Stimulated activated CD8-positive, alpha-beta memory T cell treated with anti-CD3 and anti-CD28 coated beads, Interleukin-12 subunit alpha, Interleukin-12 subunit beta, amount 100 ng/mL, for 4 hours (primary cell): ENCODE data around the gene RBBP4.
A peak's percentile ranks its signal among the peaks of the same experiment; 100 is the strongest.
"Not testable (repeated sequence)": the region's sequence is repeated elsewhere in the genome, so short reads cannot be mapped to it uniquely, and the experiment has no call there.

Experiments used
- DNase-seq: peaks from one replicate; pipeline ENCODE4 v3.0.0-alpha.2; 2020; ENCODE audit warnings: low read depth

RBBP4 gene

GRCh38 chr1:32639489-32640075 is 11.4 kb upstream of the RBBP4 start:
- no peak for DNase-seq

- not testable (repeated sequence) for DNase-seq
Measured at GRCh38 chr1:32642292-32642827, 8.6 kb upstream of the RBBP4 start.

GRCh38 chr1:32644426-32644825 is 6.6 kb upstream of the RBBP4 start:
- no peak for DNase-seq

GRCh38 chr1:32647308-32648134 is 3.5 kb upstream of the RBBP4 start:
- no peak for DNase-seq

- peak; percentile 71 for DNase-seq
Measured at GRCh38 chr1:32650248-32650751, 708 bp upstream of the RBBP4 start, which contains the start of gene ZBTB8OS. Gene ZBTB8OS (minus strand): TSS chr1:32650550. CDS start chr1:32650529, 21 bp downstream.

GRCh38 chr1:32651461-32652073 is 559 bp downstream of the RBBP4 start:
- DNase-seq: no peak

- DNase-seq: no peak
Measured at GRCh38 chr1:32652244-32652962, 1.4 kb downstream of the RBBP4 start.

- DNase-seq: no peak
Measured at GRCh38 chr1:32659581-32659980, 8.6 kb downstream of the RBBP4 start.

- DNase-seq: no peak
Measured at GRCh38 chr1:32665915-32666314, 14.9 kb downstream of the RBBP4 start.

- DNase-seq: no peak
Measured at GRCh38 chr1:32666901-32667566, 16.0 kb downstream of the RBBP4 start.

- not testable (repeated sequence) for DNase-seq
Measured at GRCh38 chr1:32668716-32669115, 17.7 kb downstream of the RBBP4 start.

GRCh38 chr1:32676945-32677344 is 25.9 kb downstream of the RBBP4 start:
- DNase-seq: no peak

GRCh38 chr1:32679993-32680392 is 29.0 kb downstream of the RBBP4 start:
- DNase-seq: not testable (repeated sequence)

- no peak for DNase-seq
Measured at GRCh38 chr1:32680642-32681041, 29.6 kb downstream of the RBBP4 start.

- no peak for DNase-seq
Measured at GRCh38 chr1:32681509-32681908, 30.5 kb downstream of the RBBP4 start.

GRCh38 chr1:32681999-32682398 is 31.0 kb downstream of the RBBP4 start:
- DNase-seq: no peak

- no peak for DNase-seq
Measured at GRCh38 chr1:32683397-32683796, 32.4 kb downstream of the RBBP4 start.

- no peak for DNase-seq
Measured at GRCh38 chr1:32684167-32684811, 33.3 kb downstream of the RBBP4 start.

- no peak for DNase-seq
Measured at GRCh38 chr1:32685498-32685897, 34.5 kb downstream of the RBBP4 start.

- no peak for DNase-seq
Measured at GRCh38 chr1:32686387-32686786, 35.4 kb downstream of the RBBP4 start.
